ENCODE measurements around the gene PBX2. TPM values are rescaled to one million over a fixed set of nuclear protein-coding genes. Genes with fewer than 3 reads are reported as not detected.
"Not testable (repeated sequence)": the region's sequence is repeated elsewhere in the genome, so short reads cannot be mapped to it uniquely, and the experiment has no call there.

The PBX2 gene, protein sequence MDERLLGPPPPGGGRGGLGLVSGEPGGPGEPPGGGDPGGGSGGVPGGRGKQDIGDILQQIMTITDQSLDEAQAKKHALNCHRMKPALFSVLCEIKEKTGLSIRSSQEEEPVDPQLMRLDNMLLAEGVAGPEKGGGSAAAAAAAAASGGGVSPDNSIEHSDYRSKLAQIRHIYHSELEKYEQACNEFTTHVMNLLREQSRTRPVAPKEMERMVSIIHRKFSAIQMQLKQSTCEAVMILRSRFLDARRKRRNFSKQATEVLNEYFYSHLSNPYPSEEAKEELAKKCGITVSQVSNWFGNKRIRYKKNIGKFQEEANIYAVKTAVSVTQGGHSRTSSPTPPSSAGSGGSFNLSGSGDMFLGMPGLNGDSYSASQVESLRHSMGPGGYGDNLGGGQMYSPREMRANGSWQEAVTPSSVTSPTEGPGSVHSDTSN
- 109 TPM for polyA plus RNA-seq (ENCODE audit: insufficient read length)

DNA sequence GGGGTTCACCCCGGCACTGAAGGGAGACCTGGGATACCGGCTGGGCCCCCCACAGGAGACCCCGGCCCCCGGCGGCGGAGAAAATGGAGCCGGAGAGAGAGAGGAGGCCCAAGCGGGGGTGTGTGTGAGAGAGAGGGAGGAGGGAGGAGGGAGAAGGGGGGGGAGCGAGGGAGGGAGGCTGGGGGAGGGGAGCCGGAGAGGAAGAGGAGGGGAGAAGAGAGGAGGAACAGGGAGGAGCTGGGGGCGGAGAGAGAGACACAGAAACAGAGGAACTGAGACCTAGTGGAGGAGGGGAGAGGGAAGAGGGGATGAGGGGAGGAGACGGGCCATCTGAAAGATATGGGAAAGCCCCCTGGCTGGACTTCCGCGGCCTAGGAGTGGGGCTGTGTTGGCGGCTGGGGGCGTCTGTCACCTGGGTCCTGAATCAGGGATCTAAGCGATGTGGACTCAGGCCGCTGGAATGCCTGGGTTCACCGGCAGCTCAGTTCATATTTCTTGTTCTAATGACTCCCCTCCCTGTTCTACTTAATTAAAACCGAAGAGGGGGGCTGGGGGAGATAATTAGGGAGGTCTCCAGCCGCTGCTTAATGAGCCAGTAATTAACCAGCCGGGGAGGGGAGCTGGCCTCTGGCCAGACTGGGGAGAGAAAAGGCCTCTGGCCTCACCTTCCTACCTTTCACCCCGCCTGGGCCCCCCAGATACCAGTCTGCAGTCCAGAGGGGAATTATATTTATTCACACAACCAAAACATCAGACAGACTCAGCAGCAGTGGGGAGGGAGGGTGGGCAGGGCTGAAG is at the start of gene PBX2:
PBX2 (minus strand) TSS at position 149 of the 798 bp plus-strand sequence. CDS start 287 bp downstream, outside the sequence.
- DNase-seq: peak; percentile 94

DNA sequence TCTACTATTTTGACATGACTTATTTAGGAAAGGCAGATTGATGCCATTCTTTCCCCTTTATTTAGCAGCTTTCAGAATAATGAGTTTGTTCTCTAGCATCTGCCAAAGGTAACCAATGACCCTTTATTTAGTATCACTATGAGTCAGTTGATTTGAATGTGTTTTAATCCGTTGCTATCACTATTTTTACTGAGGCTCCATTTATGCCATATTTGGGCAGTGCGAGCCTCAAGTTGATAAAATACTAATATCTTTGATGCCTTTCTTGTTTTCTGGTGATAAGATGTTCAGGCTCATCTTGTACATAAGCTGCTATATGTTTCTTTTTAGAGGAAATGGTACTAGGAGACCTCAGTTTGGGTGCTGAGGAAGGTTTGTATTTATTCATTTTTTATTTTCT is 49.5 kb upstream of the PBX2 start:
- DNase-seq: no peak

DNA sequence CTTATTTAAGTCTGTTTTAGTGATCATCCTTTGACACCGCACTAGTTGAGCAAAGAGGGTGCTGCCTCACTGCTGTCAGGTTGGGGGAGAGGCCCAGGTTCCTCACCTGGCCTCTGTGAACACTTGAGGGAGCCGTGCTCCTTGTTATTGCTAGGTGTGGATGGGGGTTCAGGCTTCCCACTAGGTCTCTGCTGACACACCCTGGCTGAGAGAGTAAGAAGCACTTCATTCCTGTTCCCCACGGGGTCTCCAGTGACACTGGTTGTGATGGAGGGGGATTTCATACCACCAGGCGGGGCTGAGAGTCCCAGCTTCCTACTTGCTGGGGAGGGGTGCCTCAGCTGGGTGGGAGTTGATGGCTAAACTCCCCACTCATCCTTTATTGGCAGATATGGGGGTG is 44.9 kb upstream of the PBX2 start:
- no peak for DNase-seq

DNA sequence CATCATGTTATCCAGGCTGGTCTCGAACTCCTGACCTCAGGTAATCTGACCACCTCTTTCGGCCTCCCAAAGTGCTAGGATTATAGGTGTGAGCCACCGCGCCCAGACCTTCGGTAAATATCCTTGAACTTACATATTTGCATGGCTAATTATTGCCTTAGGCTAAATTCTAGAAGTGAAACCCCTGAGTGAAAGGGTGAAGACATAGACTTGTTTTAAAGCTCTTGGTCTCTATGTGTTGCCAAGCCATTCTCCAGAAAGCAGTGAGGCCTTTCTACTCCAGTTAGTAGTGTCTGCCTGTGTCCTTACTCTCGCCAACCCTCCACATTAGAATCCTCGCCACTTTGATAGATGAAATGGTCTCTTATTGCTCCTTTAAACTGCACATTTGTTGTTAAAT is 36.4 kb upstream of the PBX2 start:
- no peak for DNase-seq

DNA sequence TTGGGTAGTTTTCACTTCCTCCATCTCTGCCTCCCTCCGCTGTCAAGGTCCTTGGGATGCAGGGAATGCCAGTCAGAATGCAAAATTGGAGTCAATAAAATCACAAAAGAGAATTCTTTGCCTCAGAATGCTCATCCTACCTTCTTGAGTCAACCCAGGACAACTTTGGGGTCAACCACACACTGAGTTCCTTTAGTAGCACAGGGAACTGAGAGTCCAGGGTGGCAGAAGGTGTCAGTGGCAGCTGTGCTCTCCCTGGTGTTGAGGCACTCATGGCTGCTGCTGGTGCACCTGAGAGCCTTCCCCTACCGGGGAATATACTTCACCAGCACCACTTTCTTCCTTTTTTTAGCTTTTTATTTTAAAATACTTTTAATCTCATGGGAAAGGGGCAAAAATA is 34.7 kb upstream of the PBX2 start:
- DNase-seq: no peak

DNA sequence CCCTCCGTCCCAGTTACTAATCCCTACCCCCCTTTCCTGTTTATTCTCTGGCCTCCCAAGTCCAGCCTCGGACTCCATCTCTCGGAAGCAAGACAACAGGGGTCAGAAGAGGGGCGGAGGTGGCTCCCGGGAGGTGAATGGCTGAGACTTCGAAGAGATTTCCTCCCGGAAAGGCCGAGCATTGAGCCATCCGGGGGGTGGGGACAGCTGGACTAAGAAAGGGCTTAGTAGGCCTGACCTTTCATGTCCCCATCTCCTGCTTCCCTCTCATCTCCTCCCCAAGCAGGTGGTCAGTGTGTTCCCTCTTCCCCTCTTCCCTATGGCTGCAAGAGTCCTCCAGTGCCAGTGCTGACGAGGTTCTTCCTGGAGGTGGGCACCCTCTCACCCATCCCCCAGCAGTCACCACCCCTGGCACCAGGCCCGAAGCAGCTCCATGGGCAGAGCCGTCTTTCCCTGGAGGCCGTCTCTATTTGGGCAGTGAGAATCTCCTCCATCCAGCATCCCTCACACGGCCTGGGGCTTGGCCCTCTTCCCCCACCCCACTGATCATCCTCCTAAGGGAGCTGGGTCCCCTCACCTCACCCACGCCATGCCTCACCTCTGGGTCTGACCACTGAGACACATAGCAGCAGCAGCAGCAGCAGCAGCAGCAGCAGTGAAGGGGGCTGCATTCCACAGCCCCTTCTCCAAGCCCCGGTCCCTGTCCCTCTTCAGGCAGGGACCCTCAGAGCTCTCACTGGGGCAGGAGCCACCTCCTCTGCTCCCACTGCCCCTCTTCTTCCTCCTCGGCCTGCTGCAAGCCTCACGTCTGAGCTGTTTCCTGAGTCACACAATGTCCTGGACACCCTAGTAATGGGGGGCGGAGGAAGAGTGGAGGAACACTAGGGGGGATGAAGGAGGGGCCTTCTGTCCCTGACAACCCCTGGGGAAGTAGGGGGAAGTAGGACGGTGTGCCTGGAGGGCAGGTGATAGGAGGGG is 33.5 kb upstream of the PBX2 start, which contains the start of gene NOTCH4:
NOTCH4 (minus strand) TSS at position 810 of the 978 bp plus-strand sequence; CDS start at position 671, 139 bp downstream.
- DNase-seq: no peak

DNA sequence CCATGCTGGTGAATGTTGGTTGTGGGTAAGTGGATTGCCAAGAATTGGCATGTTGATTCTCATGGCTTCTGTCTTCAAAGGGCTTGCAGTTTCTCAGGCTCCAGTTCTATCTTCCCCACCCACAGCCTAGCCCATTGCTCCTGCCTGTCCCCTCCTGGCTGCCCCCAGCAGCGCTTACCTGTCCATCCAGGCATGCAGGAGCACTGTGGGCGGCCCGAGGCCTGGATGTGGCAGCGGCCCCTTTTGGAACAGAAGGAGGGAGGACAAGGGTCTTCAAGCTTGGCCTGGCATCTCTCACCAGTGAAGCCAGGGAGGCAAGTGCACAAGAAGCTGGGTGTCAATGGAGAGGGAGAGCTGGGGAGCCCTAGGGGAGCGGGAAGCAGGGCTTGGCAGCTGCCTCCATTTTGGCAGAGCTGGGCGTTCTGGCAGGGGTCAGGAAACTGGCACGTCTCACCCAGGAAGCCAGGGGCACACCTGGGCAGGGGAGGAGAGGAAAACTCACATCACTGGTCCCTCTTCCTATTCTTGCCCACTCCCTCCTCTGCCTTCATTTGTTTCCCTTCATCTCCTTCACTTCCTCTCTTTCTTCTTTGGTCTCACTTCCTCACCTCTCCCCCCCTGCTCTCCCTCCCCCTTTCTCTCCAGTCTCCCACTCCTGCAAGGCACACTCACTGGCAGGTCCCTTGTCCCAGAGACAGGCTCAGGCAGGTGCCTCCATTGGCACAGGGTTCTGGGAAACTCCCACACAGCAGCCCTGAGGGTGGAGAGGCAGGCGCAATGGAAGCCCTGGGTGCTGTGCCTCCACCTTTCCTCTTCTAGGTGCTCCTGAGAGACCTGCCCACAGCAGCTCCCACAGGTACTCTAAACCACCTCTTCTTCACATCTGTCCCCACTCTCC is 32.6 kb upstream of the PBX2 start:
- no peak for DNase-seq

DNA sequence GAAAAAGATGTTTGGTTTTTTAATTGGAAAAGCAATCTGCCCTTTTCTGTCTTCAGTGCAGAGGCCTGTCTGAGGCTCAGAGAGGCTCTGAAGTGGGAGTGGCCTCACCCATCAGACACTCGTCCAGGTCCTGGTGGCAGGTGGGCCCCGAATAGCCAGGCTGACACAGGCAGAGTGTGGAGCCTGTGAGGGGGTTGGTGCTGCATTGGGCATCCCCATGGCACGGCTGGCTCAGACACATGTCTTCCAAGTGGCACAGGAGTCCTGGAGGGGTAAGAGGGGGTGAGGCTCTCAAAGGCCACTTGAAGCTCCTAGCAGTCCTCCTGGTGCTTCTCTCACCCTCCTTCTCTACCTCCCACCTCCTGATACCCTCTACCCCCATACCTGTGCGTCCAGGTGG is 30.0 kb upstream of the PBX2 start:
- no peak for DNase-seq

DNA sequence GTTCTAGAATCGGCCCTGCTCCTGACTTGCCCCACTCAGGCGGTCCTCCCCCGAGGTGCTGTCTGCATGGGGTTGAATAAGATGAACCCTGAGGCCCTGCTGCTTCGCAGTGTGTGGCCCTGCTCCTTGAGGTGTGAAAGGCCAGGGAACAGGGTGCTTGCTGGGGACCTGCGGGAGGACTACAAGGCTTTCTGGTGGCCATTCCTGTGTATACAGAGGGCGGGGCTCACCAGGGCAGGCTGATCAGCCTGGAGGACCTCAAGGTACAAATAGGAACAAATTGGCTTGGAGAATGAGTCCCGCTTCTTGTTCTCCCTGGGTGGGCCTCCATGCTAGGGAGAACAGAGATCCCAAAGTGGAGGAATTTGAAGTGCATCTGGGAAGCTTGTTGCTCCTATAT is 28.2 kb upstream of the PBX2 start:
- no peak for DNase-seq

DNA sequence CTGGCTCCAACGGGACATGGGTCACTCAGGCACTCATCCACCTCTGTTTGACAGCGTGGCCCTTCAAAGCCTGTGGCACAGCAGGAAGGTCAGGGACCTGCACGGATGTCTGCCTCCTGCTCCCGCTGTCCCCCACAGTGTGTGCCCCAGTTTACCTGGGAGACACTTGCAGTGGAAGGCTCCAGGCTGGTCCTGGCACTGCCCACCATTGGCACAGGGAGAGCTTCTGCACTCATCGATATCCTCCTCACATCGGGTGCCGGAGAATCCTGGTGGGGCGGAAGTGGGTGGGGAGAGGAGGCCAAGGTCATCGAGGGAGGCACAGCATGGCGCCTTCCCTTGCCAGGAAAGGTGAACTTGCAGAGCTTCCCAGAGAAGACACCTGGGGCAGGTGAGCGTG is 27.0 kb upstream of the PBX2 start:
- no peak for DNase-seq

DNA sequence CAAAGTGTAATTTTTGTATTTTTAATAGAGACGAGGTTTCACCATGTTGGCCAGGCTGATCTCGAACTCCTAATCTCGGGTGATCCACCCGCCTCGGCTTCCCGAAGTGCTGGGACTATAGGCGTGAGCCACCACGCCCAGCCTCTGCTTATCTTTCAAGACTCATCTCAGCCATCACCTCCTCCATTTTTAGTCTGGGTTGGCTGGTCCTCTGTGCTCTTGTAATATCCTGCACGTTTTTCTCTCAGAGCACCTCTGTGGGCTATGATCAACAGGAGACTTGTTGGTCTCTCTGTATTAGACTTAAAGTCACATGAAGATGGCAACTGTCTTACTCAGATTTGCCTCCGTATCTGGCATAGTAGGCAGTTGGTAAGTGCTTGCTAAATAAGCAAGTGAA is 26.3 kb upstream of the PBX2 start:
- no peak for DNase-seq

DNA sequence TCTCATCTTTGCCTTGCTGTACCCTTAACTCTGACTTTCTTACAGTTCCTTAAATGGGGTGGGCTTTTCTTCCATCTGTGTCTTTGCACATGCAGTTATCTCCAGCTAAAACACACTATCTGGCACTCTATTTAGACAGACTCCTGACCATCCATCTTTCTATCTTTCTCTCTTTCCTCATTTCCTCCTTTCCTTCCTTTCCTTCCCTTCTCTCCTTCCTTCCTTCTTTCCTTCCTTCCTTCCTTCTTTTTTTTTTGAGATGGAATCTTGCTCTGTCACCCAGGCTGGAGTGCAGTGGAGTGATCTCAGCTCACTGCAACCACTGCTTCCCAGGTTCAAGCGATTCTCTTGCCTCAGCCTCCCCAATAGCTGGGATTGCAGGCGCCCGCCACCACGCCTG is 25.6 kb upstream of the PBX2 start:
- no peak for DNase-seq

DNA sequence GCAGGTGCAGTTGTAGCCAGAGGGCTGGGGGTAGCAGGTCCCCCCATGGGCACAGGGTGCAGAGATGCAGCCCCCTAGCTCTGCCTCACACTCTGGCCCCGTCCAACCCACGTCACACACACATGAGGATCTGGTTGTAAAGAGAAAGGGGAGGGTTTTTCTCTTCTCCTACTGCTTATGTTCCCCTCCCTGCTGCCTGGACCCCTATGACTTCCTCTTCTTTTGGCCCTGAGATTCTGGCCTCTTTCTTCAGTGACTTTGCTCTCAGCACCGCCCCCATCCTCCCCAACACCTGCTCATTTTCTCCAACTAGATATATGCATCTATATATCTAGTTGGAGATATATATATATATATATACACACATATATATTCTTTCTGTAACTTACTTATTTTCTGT is 24.1 kb upstream of the PBX2 start:
- DNase-seq: no peak

DNA sequence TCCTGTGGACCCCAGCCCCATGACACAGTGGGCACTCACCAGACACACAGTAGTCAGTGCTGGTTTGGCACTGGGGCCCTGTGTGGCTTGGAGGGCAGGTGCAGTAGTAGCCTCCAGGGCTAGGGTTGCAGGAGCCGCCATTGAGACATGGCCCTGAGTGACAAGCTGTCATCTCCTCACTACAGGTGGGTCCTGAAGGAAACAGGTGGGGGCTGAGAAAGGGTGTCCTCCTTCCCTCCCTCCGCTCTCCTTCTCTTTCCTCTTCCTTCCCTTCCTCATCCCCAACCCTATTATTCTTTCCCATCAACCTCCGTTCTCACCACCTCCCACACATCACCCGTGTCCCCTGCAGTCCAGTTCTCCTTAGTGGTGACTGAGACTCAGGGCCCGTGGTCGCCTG is 23.6 kb upstream of the PBX2 start:
- DNase-seq: no peak

DNA sequence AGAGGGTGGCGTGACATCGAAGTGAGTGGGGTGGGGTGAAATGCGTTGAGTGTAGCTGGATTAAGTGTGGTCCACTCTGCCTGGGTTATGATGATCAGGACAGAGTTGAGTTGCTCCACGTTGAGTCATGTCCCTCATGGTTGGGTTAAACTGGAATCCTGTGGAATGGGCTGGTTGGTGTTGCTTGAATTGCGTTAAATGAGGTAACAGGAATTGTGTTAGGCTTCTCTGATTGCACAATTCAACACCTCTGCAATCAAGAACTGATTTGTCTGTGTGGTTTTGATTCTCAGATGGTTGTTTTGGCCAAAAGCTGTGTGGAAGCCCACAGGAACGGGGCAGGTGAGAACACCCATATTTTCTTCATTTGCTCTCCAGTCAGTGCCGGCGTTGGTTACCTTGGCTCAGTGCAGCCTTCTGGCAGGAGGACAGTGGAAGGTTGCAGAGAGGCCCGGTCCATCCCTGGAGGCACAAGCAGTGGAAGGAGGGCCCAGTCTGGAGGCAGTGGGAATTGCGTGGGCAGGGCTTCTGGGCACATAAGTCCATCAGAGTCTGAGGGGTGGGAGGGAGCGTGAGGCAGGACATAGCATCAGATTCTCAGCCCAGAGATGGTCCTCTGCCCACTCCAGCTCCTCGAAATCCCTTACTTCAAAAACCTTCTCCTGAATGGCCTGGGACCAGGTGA is 22.2 kb upstream of the PBX2 start:
- DNase-seq: no peak

DNA sequence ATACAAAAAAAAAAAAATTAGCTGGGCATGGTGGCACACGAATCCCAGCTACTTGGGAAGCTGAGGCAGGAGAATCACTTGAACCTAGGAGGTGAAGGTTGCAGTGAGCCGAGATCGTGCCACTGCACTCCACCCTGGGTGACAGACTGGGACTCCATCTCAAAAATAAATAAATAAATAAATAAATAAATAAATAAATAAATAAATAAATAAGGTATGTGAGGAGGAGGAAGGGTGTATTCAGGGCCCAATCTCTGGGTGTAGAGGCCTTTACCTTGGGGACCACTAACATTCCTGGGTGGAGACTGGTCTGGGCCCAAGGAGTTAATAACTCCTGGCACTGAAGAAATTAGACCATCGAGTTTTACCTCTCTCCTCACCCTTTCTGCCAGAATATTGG is 21.4 kb upstream of the PBX2 start:
- DNase-seq: not testable (repeated sequence)

DNA sequence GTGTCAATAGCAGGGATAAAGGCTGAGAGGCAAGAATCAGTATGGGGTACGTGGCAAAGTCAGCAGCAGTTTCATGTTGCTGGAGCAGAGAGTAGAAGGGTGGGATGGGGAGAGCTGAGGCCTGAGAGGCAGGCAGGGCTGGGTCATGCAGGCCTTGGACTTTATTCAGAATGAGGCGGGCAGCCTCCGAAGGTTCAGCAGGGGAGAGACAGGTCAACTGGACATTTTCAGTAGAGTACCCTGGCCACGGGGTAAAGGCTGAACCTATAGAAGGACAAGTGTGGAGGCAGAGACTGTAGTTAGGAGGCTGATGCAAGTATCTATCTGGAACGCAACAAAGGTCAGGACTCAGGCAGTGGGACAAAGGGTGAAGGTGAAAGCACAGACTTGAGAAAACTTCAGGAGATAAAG is 20.2 kb upstream of the PBX2 start:
- DNase-seq: no peak

DNA sequence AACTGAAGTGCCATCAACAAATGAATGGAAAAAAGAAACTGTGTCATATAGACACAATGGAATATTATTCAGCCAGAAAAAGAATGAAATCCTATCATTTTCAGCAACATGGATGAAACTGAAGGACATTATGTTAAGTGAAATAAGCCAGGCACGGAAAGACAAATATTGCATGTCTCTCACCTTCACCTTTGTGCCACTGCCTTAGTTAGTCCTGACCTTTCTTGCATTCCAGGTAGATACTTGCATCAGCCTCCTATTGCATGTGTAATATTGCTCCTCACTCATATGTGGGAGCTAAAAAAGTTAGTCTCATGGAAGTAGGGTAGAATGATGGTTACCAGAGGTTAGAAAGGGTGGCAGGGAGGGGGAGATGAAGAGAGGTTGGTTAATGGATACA is 19.0 kb upstream of the PBX2 start:
- no peak for DNase-seq

DNA sequence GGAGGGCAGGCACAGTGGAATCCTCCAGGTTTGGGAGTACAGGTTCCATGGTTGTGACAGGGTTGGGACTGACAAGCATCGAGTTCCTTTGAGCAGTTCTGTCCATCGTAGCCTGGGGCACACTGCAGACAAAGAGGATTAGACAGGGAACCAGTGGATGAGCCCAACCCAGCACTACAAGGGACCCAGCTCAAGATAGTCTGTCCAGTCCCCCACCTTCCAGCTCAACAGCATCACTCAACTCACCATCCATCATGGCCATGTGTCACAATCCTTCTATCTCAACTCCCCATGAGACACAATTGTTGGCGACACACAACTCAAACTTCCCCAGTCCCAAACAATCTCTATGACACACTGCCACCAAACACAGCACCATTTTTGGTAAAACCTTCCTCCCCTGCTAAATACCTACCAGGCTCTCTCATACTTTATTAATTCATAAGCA is 14.3 kb upstream of the PBX2 start:
- no peak for DNase-seq

DNA sequence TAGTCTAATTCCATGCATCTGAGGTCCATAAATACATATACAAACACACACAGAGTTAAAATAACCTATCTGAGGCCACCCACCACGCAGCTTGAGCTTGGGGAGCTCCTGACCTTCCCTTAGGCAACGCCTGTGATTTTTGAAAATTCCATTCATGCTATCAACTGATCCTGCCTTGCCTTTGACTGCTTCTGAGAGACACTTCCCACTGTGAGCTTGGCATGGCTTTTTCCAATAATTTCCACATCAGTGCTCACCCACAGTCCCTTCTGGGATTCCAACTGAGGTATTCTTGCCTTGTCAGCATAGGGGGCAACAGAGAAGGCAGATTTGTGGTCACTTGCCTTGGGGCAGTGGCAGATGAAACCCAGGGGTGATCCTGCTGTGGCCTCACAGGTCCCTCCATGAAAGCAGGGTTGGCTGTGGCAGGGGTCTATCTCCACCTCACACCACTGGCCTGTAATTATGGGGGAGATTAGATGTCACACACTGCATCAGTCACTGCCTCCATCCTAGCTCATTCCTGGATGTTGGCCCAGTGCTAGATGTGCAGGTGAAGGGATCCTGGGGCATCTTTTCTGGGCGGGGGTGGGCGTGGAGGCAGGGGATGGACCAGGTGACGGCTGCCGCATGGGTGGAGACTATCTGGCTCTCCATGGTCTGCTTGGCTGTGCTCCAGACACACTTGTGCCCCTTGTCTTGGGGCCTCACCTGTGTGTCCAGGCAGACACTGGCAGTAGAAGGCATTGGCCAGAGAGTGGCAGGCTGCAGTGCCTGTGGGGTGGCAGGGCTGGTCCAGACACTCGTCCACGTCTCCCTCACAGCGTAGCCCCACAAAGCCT is 13.6 kb upstream of the PBX2 start:
- no peak for DNase-seq
